Tibial artery (tissue), 4 donors: Measurements from ENCODE around the gene RAB28.

Experiments
- DNase-seq, 2 donors: peaks; one replicate each; pipeline ENCODE4 v3.0.0-alpha.2; 2019
- H3K27ac ChIP-seq, 2 donors: fragments of 200-600 bp; sonication (generic) in 1 of 2; 1 replicate in 1 of 2; 2 replicates in 1 of 2; pipeline ENCODE4 v1.5.1; 2018 to 2019; ENCODE audit warnings: mild to moderate bottlenecking in 1 of 2
- H3K27me3 ChIP-seq, 2 donors: fragments of 200-600 bp; sonication (generic) in 1 of 2; one replicate each; pipeline versions ENCODE4 v1.5.1 to v1.6.0; 2016 to 2019
- H3K36me3 ChIP-seq, 3 donors: fragments of 200-600 bp; sonication (generic) in 2 of 3; one replicate each; pipeline ENCODE4 v1.5.1; 2016 to 2019; ENCODE audit warnings: mild to moderate bottlenecking in 2 of 3
- H3K4me1 ChIP-seq, 4 donors: fragments of 200-600 bp; sonication (generic) in 2 of 4; 1 replicate in 3 of 4; 2 replicates in 1 of 4; pipeline ENCODE4 v1.5.1; 2016 to 2019
- H3K4me3 ChIP-seq, 2 donors: fragments of 200-600 bp; sonication (generic) in 1 of 2; 1 replicate in 1 of 2; 2 replicates in 1 of 2; pipeline ENCODE4 v1.5.1; 2018 to 2019; ENCODE audit warnings: mild to moderate bottlenecking in 2 of 2
- H3K9me3 ChIP-seq, 3 donors: fragments of 200-600 bp; sonication (generic) in 1 of 3; one replicate each; pipeline ENCODE4 v1.5.1; 2016 to 2019
- intact Hi-C: fragments of 100-400 bp; cut with DNase I; formaldehyde crosslinking; loops from one replicate; pipeline ENCODE4 v1.15.0; 2023; ENCODE audit warnings: low total_unique reads
- TF ChIP-seq, protein P1 (sequence below), 2 experiments: fragments of 200-600 bp in 1 of 2; fragments of 450-650 bp in 1 of 2; IDR thresholded peaks; one replicate each; pipeline ENCODE4 v1.5.1; 2017 to 2019; ENCODE audit warnings: antibody characterized with exemption in 2 of 2, mild to moderate bottlenecking in 1 of 2, moderate library complexity in 1 of 2

RAB28 gene

DNA sequence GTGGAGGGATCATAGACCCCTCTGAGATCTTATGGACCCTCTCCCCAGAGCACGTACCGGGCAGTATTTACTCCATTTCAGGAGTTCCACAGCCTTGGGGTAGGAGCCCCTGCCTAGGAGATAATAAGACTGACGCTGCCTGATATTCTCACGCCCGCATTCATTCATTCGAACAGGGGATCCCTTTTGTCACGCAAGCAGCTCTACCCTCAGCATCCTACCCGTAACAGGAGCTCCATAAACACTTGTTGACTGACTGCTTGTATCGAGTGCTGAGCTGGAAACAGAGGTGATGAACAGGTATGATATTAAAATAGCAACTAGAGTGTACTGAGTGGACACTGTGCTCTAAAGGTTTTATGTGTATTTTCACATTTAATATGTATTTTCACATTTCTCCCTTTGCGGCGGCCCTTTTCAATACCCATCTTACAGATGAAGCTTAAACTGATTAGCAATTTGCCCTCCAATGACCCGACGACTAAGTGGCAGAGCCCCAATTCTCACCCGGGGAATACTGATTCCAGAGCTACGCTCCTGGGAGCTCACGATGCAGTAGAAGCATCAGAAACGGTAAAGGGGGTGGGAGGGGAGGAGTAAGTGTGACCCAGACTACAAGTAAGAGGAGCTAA is 888 bp downstream of the RAB28 start:
- DNase-seq, result no peak
- TF ChIP-seq, protein P1, sequence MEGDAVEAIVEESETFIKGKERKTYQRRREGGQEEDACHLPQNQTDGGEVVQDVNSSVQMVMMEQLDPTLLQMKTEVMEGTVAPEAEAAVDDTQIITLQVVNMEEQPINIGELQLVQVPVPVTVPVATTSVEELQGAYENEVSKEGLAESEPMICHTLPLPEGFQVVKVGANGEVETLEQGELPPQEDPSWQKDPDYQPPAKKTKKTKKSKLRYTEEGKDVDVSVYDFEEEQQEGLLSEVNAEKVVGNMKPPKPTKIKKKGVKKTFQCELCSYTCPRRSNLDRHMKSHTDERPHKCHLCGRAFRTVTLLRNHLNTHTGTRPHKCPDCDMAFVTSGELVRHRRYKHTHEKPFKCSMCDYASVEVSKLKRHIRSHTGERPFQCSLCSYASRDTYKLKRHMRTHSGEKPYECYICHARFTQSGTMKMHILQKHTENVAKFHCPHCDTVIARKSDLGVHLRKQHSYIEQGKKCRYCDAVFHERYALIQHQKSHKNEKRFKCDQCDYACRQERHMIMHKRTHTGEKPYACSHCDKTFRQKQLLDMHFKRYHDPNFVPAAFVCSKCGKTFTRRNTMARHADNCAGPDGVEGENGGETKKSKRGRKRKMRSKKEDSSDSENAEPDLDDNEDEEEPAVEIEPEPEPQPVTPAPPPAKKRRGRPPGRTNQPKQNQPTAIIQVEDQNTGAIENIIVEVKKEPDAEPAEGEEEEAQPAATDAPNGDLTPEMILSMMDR (IDR thresholded peaks at IDR 0.05), result no peak
- intact Hi-C loops, result loop anchor here (10.0 kb wide), 1 partner anchor 142 kb away; the partner anchor contains the start of gene BOD1L1
- H3K4me1 ChIP-seq, result peaks cover 0 to 29% (median 15%) of the 10 kb centered on the region in 4 donors
- H3K27me3 ChIP-seq, result no peaks in the 10 kb centered on the region
- H3K9me3 ChIP-seq, result peaks cover 0 to 4% (median 0%) of the 10 kb centered on the region in 3 donors
- H3K27ac ChIP-seq, result peak overlapping the region; percentile 83 to 97
- H3K4me3 ChIP-seq, result peak overlapping the region; percentile 69 to 89
- no peaks in the 10 kb centered on the region for H3K36me3 ChIP-seq

DNA sequence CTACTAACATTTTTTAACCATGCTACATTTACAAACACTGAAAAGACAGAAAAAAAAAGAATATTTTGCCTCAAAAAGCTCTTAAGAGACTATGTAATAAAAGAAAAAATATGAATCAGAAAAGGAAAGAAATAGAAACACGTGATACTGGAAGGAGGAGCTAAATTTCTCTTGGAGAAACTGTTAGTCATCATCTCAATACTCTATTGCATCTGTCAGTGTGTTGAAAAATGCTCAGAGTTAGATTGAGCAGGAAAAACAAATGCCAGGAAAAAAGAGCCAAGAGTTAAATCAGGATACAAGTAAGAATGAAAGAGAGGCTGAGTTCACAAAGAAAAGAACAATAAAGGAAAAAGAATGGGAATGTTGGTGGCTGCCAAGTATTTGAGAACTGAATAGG is 2.6 kb downstream of the RAB28 start:
- DNase-seq, result no peak
- Histone ChIP-seq H3K27ac (no peak overlapping the region), H3K4me3 (no peak overlapping the region), H3K9me3 (no peaks in the 10 kb centered on the region), H3K27me3 (no peaks in the 10 kb centered on the region), H3K36me3 (no peaks in the 10 kb centered on the region), H3K4me1 (peaks cover 0 to 29% (median 15%) of the 10 kb centered on the region in 4 donors)
- intact Hi-C loops, result loop anchor here (10.0 kb wide), 1 partner anchor 143 kb away; the partner anchor contains the start of gene BOD1L1
- TF ChIP-seq, protein P1 (IDR thresholded peaks at IDR 0.05), result no peak

DNA sequence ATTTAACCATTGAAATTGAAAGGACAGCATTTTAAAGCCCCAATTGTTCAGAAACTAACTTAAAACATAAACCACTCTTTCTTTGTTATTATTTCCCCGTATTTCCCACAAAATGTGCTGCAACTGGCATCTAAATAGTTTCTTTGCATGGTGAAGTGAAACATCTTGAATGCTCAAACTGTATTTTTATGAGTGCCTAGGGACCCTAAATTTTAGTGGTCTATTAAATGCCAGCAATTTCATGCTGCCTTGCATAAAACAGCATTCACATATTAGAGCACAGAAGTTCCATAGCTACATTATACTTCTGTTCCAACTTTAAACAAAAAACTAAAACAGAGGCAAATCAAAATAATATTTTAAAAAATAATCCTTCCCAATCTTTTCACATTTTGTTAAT is 5.4 kb downstream of the RAB28 start:
- H3K27me3 ChIP-seq, result no peaks in the 10 kb centered on the region
- TF ChIP-seq, protein P1 (IDR thresholded peaks at IDR 0.05), result no peak
- H3K36me3 ChIP-seq, result peaks cover 0 to 3% (median 0%) of the 10 kb centered on the region in 3 donors
- intact Hi-C loops, result no loop called here
- H3K4me1 ChIP-seq, result peaks cover 0 to 24% (median 15%) of the 10 kb centered on the region in 4 donors
- no peak overlapping the region for H3K4me3 ChIP-seq
- DNase-seq, result no peak
- H3K27ac ChIP-seq, result no peak overlapping the region
- no peaks in the 10 kb centered on the region for H3K9me3 ChIP-seq

DNA sequence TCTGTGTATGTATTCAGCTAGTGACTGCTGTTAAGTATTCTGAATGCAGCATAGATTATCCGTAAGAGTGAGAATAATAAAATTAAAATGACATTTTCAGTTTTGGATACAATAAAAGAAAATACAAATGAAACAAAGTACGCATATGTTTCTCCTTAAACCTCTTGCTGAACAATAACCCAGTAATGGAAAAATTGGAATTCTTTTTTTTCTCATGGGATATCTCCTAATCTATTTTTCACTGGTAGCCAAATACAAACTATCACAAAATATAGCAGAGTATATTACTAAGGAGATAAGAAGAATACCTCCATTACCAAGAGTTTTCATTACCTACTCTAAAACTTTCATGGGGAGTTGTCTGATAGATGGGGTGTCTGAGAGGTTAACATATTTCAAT is 6.0 kb downstream of the RAB28 start:
- intact Hi-C loops, result no loop called here
- DNase-seq, result no peak
- Histone ChIP-seq H3K4me1 (peaks cover 0 to 20% (median 12%) of the 10 kb centered on the region in 4 donors), H3K36me3 (peaks cover 0 to 3% (median 0%) of the 10 kb centered on the region in 3 donors), H3K27me3 (no peaks in the 10 kb centered on the region), H3K4me3 (no peak overlapping the region), H3K9me3 (no peaks in the 10 kb centered on the region), H3K27ac (no peak overlapping the region)
- TF ChIP-seq, protein P1 (IDR thresholded peaks at IDR 0.05), result no peak

DNA sequence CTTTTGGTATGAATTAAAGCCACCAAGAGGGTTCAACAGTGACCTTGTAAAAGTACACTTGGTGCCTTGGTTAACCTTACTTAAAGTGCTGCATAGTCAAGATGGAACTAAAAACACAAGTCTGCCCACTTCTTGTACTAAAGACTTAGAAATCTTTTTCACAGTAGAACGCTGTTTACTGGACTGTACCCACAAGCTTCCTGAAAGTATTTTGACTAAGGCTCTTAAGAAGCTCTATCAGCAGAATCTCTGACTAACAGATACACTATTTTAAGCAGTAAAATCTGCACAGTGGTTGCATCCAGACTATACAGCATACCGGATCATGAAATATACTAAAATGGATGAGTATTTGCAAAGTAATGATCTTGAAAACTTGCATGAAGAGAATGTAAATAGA is 7.2 kb downstream of the RAB28 start:
- Histone ChIP-seq H3K4me3 (no peak overlapping the region), H3K9me3 (no peaks in the 10 kb centered on the region), H3K27me3 (no peaks in the 10 kb centered on the region), H3K4me1 (peaks cover 0 to 8% (median 4%) of the 10 kb centered on the region in 4 donors), H3K27ac (no peak overlapping the region), H3K36me3 (peaks cover 0 to 3% (median 0%) of the 10 kb centered on the region in 3 donors)
- TF ChIP-seq, protein P1 (IDR thresholded peaks at IDR 0.05), result no peak
- DNase-seq, result no peak
- intact Hi-C loops, result no loop called here
